ENCODE measurements around the gene PCDHGC3.
A peak's percentile ranks its signal among the peaks of the same experiment; 100 is the strongest.

The PCDHGC3 gene

DNA sequence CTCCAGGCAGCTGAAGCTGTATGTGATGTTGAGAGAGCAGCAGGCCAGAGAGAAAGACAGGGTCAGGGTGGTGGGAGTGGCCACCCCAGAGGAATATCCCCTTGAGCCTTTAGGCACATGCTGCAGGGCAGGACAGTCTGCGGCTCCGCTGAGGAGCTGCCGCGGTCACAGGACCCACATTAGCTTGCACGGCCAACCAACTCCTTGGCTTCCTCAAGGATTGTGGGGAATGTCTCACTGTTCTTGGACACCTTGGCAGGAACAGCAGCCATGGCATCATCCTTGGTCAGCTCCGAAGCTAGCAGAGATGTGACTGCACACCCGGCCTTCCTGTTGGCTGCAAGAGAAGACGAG, 40.9 kb downstream of the PCDHGC3 start:
- H3K4me3 ChIP-seq (ENCODE audit: low read length) = no peak overlapping the region

DNA sequence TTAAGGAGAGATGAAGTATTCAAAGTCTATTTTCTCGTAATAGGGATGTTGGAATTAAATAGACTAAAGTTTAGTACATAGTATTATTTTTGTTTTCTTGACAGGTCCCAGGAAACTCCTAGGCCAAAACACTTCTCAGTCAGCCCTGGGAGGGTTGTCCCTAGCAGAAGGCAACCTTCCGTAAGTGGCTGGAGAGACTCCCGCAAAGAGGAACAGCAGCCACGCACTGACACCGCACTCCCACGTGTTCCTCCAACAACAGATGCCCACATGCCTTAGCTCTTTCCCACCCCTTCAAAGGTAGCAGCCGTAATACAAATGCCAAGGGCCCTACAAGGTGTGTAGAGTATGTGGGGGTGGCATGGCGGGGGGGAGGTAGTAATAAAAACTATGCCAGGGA, 41.5 kb downstream of the PCDHGC3 start:
- no peak for DNase-seq (ENCODE audit: low read depth)
- TF ChIP-seq, protein P1, sequence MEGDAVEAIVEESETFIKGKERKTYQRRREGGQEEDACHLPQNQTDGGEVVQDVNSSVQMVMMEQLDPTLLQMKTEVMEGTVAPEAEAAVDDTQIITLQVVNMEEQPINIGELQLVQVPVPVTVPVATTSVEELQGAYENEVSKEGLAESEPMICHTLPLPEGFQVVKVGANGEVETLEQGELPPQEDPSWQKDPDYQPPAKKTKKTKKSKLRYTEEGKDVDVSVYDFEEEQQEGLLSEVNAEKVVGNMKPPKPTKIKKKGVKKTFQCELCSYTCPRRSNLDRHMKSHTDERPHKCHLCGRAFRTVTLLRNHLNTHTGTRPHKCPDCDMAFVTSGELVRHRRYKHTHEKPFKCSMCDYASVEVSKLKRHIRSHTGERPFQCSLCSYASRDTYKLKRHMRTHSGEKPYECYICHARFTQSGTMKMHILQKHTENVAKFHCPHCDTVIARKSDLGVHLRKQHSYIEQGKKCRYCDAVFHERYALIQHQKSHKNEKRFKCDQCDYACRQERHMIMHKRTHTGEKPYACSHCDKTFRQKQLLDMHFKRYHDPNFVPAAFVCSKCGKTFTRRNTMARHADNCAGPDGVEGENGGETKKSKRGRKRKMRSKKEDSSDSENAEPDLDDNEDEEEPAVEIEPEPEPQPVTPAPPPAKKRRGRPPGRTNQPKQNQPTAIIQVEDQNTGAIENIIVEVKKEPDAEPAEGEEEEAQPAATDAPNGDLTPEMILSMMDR (IDR thresholded peaks at IDR 0.05; ENCODE audit: insufficient read depth, low read depth, low read length, missing control alignments) = no peak
- H3K4me3 ChIP-seq (ENCODE audit: low read length) = no peak overlapping the region

More for the DNA sequence above, 40.9 kb downstream of the PCDHGC3 start:
- TF ChIP-seq, protein P1 (IDR thresholded peaks at IDR 0.05; ENCODE audit: insufficient read depth, low read depth, low read length, missing control alignments) = no peak
- DNase-seq (ENCODE audit: low read depth) = no peak

DNA sequence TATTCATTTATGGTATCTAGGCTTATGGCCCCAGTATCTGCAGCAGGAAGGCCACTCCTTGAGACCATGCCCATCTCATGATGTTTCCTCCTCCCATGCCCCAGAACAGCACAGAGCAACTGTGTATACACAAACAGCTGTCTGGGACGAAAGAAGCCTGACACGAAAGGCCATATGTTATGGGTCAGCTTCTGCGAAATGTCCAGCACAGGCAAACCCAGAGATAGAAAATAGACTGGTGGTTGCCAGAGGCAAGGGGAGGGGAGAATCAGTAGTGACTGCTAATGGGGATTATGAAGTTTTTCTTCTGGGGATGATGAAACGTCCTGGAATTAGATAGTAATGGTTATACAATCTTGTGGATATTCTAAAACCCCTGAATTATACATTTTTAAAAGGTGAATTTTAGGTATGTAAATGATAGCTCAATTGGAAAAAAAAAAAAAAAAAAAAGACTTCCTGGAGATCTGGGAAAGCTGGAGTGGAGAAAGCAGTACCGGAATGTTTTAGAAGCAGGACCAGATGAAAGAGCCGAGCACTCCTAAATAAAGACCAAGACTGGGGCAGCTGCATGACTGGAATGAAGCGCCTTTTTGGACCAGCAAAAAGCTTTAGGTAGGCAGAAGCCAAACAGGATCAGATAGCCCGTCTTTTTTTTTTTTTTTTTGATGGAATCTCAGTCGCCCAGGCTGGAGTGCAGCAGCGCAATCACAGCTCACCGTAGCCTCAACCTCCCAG, 42.3 kb downstream of the PCDHGC3 start:
- TF ChIP-seq, protein P1 (IDR thresholded peaks at IDR 0.05; ENCODE audit: insufficient read depth, low read depth, low read length, missing control alignments) = no peak
- no peak for DNase-seq (ENCODE audit: low read depth)

DNA sequence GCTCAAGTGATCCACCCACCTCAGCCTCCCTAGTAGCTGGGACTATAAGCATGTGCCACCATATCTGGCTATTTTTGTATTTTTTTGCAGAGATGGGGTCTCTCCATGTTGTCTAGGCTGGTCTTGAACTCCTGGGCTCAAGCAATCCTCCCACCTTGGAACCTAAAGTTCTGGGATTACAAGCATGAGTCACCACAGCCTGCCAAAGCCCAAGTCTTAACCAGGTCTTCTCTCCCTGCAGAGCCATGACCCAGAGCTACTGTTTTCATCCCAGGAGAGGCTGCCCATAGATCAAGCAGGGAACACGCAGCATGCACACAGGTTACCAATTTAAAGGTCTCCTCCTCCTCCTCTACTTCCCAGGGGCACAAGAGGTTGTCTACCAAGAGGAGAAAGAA, 42.9 kb downstream of the PCDHGC3 start:
- TF ChIP-seq, protein P1 (IDR thresholded peaks at IDR 0.05; ENCODE audit: insufficient read depth, low read depth, low read length, missing control alignments) = no peak

More for the DNA sequence above, 42.3 kb downstream of the PCDHGC3 start:
- no peak overlapping the region for H3K4me3 ChIP-seq (ENCODE audit: low read length)

DNA sequence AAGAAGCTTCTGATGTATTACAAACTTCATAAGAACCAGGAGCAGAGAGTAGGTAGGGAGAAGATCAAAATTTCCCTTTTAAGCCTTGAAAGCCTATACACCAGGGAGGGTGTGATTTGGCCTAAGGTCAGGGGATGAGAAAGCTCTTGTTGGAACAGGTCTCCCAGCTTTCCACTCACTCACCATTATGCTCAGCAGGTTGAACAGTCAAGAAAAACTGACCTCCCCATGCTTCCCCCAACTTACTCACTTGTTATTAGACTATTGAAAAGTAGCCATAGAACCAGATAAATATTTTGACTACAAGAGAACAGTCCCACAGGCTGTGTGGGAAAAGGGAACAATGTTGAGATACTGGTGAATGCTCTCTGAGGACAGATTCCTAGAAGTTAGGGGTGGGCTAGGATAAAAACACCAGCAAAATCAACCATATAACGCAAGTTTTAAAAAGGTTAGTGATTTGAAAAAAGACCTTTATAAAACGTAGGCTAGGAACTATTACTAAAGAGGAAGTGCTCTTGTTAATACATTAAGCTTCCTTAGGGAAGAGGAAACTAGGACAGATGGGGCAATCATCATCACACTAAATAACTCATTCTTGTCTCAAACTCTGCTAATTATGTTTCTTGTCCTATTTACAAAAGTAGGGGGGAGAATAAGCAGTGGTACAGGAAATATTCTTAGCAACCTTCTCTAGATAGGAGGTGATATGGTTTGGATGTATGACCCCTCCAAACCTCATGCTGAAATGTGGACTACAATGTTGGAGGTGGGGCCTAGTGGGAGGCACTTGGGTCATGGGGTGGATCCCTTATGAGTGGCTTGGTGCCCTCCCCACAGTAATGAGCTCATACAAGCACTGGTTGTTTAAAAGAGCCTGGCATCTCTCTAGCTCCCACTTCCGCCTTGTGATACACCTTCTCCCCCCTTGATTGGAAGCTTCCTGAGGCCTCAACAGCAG, 44.1 kb downstream of the PCDHGC3 start:
- peak; percentile 62 for DNase-seq (ENCODE audit: low read depth)
- TF ChIP-seq, protein P1 (IDR thresholded peaks at IDR 0.05; ENCODE audit: insufficient read depth, low read depth, low read length, missing control alignments) = no peak
- no peak overlapping the region for H3K4me3 ChIP-seq (ENCODE audit: low read length)

More for the DNA sequence above, 42.9 kb downstream of the PCDHGC3 start:
- no peak for DNase-seq (ENCODE audit: low read depth)
- H3K4me3 ChIP-seq (ENCODE audit: low read length) = no peak overlapping the region

DNA sequence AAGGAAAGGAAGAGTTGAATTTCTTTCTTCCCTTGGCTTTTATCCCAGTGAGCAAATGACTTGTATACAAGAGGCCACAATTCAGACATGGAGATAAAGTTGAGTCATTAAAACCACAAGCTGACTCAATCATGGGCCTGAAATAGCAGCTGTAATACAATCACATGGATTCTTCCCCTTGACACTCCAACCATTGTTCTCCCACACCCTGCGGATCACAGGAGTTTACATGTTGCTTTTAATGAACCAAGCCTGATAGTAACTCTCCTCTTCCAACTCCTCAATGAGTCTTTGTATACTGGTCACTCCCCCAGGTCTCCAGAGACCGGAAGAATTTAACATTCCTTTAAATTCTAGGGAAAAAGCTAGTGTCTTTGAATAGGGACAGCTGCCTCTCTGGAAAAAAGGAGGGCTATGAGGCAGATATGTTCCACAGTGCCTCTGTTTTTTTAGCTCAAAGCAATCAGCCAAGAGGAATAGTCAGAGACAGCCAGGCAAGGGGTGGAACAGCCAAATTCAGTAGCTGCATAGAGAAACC, 45.5 kb downstream of the PCDHGC3 start:
- TF ChIP-seq, protein P1 (IDR thresholded peaks at IDR 0.05; ENCODE audit: insufficient read depth, low read depth, low read length, missing control alignments) = no peak
- no peak overlapping the region for H3K4me3 ChIP-seq (ENCODE audit: low read length)
- peak; percentile 98 for DNase-seq (ENCODE audit: low read depth)
